Prostate gland (tissue), 2 donors: ENCODE data around the gene KCTD17.

Experiments used
- POLR2A ChIP-seq: fragments of 450-650 bp; IDR thresholded peaks from one replicate; pipeline ENCODE4 v1.6.1; 2016; ENCODE audit warnings: antibody characterized with exemption, mild to moderate bottlenecking
- POLR2AphosphoS5 ChIP-seq: sonication (generic); formaldehyde crosslinking; IDR thresholded peaks from one replicate; pipeline ENCODE4 v1.6.1; 2017; ENCODE audit warnings: antibody characterized with exemption
- TF ChIP-seq, protein P1 (sequence below), 4 experiments: fragments of 200-600 bp in 2 of 4; fragments of 450-650 bp in 2 of 4; sonication (generic) in 2 of 4; IDR thresholded peaks; 1 replicate in 3 of 4; 2 replicates in 1 of 4; pipeline ENCODE4 v1.5.1; 2016 to 2019; ENCODE audit warnings: antibody characterized with exemption in 4 of 4, mild to moderate bottlenecking in 2 of 4, moderate library complexity in 2 of 4

DNA sequence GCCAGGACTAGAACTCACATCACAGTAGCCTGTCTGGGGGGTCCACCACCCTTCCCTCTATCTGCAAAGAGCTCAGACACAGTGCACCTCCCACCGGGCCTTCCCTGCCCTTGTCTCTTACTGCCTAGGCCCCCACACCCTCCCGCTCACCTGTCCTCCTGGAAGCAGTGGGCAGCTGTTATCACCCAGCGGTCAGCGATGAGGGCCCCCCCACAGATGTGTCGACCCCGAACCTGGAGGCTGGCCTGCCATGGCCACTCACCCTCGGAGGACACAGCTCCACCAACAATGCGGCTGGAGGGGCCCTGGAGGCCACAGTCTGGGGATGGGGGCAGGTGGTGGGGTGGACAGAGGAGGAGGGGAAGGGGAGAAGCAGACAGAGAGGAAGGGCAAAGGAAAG, 18.8 kb downstream of the KCTD17 start:
- TF ChIP-seq, protein P1, sequence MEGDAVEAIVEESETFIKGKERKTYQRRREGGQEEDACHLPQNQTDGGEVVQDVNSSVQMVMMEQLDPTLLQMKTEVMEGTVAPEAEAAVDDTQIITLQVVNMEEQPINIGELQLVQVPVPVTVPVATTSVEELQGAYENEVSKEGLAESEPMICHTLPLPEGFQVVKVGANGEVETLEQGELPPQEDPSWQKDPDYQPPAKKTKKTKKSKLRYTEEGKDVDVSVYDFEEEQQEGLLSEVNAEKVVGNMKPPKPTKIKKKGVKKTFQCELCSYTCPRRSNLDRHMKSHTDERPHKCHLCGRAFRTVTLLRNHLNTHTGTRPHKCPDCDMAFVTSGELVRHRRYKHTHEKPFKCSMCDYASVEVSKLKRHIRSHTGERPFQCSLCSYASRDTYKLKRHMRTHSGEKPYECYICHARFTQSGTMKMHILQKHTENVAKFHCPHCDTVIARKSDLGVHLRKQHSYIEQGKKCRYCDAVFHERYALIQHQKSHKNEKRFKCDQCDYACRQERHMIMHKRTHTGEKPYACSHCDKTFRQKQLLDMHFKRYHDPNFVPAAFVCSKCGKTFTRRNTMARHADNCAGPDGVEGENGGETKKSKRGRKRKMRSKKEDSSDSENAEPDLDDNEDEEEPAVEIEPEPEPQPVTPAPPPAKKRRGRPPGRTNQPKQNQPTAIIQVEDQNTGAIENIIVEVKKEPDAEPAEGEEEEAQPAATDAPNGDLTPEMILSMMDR (IDR thresholded peaks at IDR 0.05), result no peak
- TF ChIP-seq POLR2A (no peak), POLR2AphosphoS5 (no peak)
